NCI-H69 (cell line): ENCODE results near the gene PRSS38.
A peak's percentile ranks its signal among the peaks of the same experiment; 100 is the strongest.
"Not testable (repeated sequence)": the region's sequence is repeated elsewhere in the genome, so short reads cannot be mapped to it uniquely, and the experiment has no call there.

ENCODE experiments used
- DNase-seq: peaks from one replicate; lab custom pipeline; 2025; lab: John Stamatoyannopoulos, UW

Gene PRSS38

GRCh38 chr1:227844320-227845146 lies 29.1 kb downstream of the PRSS38 start:
- no peak for DNase-seq

GRCh38 chr1:227845147-227845458 lies 29.6 kb downstream of the PRSS38 start:
- no peak for DNase-seq

- no peak for DNase-seq
Measured at GRCh38 chr1:227845519-227845918, 30.0 kb downstream of the PRSS38 start.

GRCh38 chr1:227846265-227846858 lies 30.9 kb downstream of the PRSS38 start:
- no peak for DNase-seq

- DNase-seq = not testable (repeated sequence)
Measured at GRCh38 chr1:227847046-227847445, 31.6 kb downstream of the PRSS38 start.

- DNase-seq = no peak
Measured at GRCh38 chr1:227848430-227848932, 33.0 kb downstream of the PRSS38 start.

GRCh38 chr1:227849251-227849650 lies 33.8 kb downstream of the PRSS38 start:
- DNase-seq = no peak

- no peak for DNase-seq
Measured at GRCh38 chr1:227854189-227854588, 38.7 kb downstream of the PRSS38 start.

- no peak for DNase-seq
Measured at GRCh38 chr1:227855687-227856086, 40.2 kb downstream of the PRSS38 start.

- DNase-seq = no peak
Measured at GRCh38 chr1:227856147-227856858, 40.8 kb downstream of the PRSS38 start.

GRCh38 chr1:227864882-227865281 lies 49.4 kb downstream of the PRSS38 start:
- DNase-seq = no peak

- DNase-seq = no peak
Measured at GRCh38 chr1:227869279-227869842, 53.9 kb downstream of the PRSS38 start.

GRCh38 chr1:227869851-227870305 lies 54.4 kb downstream of the PRSS38 start:
- peak; percentile 36 for DNase-seq

GRCh38 chr1:227870366-227870765 lies 54.9 kb downstream of the PRSS38 start:
- DNase-seq = no peak

GRCh38 chr1:227871892-227872291 lies 56.4 kb downstream of the PRSS38 start:
- not testable (repeated sequence) for DNase-seq

GRCh38 chr1:227877810-227878209 lies 62.3 kb downstream of the PRSS38 start:
- not testable (repeated sequence) for DNase-seq

- no peak for DNase-seq
Measured at GRCh38 chr1:227880342-227880924, 65.0 kb downstream of the PRSS38 start.

- DNase-seq = no peak
Measured at GRCh38 chr1:227883073-227883520, 67.6 kb downstream of the PRSS38 start.

GRCh38 chr1:227883641-227884301 lies 68.3 kb downstream of the PRSS38 start:
- DNase-seq = no peak

GRCh38 chr1:227884370-227885134 lies 69.1 kb downstream of the PRSS38 start:
- no peak for DNase-seq
